Left colon (tissue), 2 donors: Measurements from ENCODE around the gene PHF8. TPM values are rescaled to one million over a fixed set of nuclear protein-coding genes. Genes with fewer than 3 reads are reported as not detected.

Experiments used
- total RNA-seq, 2 donors: library from RNA; stranded (reverse); fragmentation: NEBNext Ultra II Directional; extraction: Animal tissue kit (Norgen Biotek cat#: 25700); gene quantifications; one replicate each; pipeline ENCODE4 v1.2.1, GENCODE V29; 2021
- donor health status: DM: no; HTN: no; CAD: no.
- donor health status: DM: yes; HTN: yes; CAD: no.

Gene PHF8
- total RNA-seq, 2 donors from 2014 or later: 24.9 to 27.5 TPM

Other genes starting within 250 kb of the PHF8 start
- 1 to 10 TPM; 3.8 to 4.0 TPM for gene FAM120C, start 138.8 kb upstream of the PHF8 start, total RNA-seq